B cell (primary cell): Measurements from ENCODE around the gene FMO2. TPM values are rescaled to one million over a fixed set of nuclear protein-coding genes. Genes with fewer than 3 reads are reported as not detected.

Source experiments
- ATAC-seq: fragments of 200-7000 bp; cut with Tn5 transposase; one replicate; pipeline ENCODE4 v1.10.0; 2021; ENCODE audit warnings: low read depth, mild to moderate bottlenecking, moderate number of reproducible peaks, moderate library complexity
- CTCF ChIA-PET: fragments of 350-600 bp; sonication (Branson Sonifier 250); formaldehyde crosslinking; loops from one replicate; lab custom pipeline; 2021; ENCODE audit warnings: antibody characterized with exemption, inconsistent platforms; lab: Charles Lee
- POLR2A ChIA-PET: fragments of 350-600 bp; sonication (Branson Sonifier 250); formaldehyde crosslinking; loops from one replicate; lab custom pipeline; 2021; ENCODE audit warnings: antibody characterized with exemption; lab: Charles Lee
- DNase-seq: peaks from one replicate; pipeline ENCODE4 v3.0.0; 2013
- H2AFZ ChIP-seq: 2 replicates; pipeline ENCODE4 v1.6.1; 2012; ENCODE audit warnings: mild to moderate bottlenecking, low read depth, low read length; ENCODE audit not compliant: insufficient read depth, poor library complexity, severe bottlenecking
- H3K27ac ChIP-seq, 2 donors: 1 replicate in 1 of 2; 2 replicates in 1 of 2; pipeline ENCODE4 v1.5.1; 2012 to 2013; ENCODE audit warnings: low read length in 2 of 2, mild to moderate bottlenecking in 2 of 2, moderate library complexity in 1 of 2
- H3K27me3 ChIP-seq, 4 experiments: fragments of 200-600 bp in 1 of 4; sonication (generic) in 1 of 4; replicated peaks in 1 of 4; 1 replicate in 2 of 4; 2 replicates in 2 of 4; pipeline versions ENCODE4 v1.6.1 to v1.7.0; 2013 to 2016; ENCODE audit warnings: low read length in 3 of 4, mild to moderate bottlenecking in 2 of 4, mixed read lengths in 1 of 4, moderate library complexity in 1 of 4; ENCODE audit not compliant: insufficient read depth in 4 of 4, control insufficient read depth in 3 of 4; ENCODE audit errors: control extremely low read depth in 1 of 4
- H3K36me3 ChIP-seq, 2 experiments: replicated peaks in 1 of 2; 1 replicate in 1 of 2; 2 replicates in 1 of 2; pipeline versions ENCODE4 v1.6.1 to v1.7.1; 2013; ENCODE audit warnings: low read length in 1 of 2; ENCODE audit not compliant: insufficient read depth in 2 of 2, control insufficient read depth in 1 of 2; ENCODE audit errors: control extremely low read depth in 1 of 2, extremely low read depth in 1 of 2
- H3K4me1 ChIP-seq, 2 donors: fragments of 200-600 bp in 1 of 2; sonication (generic) in 1 of 2; 1 replicate in 1 of 2; 2 replicates in 1 of 2; pipeline versions ENCODE4 v1.5.1 to v1.6.1; 2013 to 2017; ENCODE audit warnings: low read length in 2 of 2; ENCODE audit not compliant: control insufficient read depth in 2 of 2, insufficient read depth in 2 of 2
- H3K4me2 ChIP-seq: replicated peaks from 2 replicates; pipeline ENCODE3; 2012; ENCODE audit warnings: mild to moderate bottlenecking, low read depth, low read length; ENCODE audit not compliant: poor library complexity, severe bottlenecking
- H3K4me3 ChIP-seq, 5 experiments: fragments of 200-600 bp in 1 of 5; sonication (generic) in 1 of 5; 1 replicate in 3 of 5; 2 replicates in 2 of 5; pipeline versions ENCODE4 v1.5.1 to v1.7.0; 2011 to 2016; ENCODE audit warnings: low read length in 4 of 5, mild to moderate bottlenecking in 4 of 5, low read depth in 2 of 5, control low read depth in 1 of 5, moderate library complexity in 1 of 5; ENCODE audit not compliant: insufficient read depth in 1 of 5; ENCODE audit errors: control extremely low read depth in 1 of 5, extremely low read depth in 1 of 5
- H3K79me2 ChIP-seq: fragments of 200-600 bp; sonication (generic); one replicate; pipeline ENCODE4 v1.6.0; 2016; ENCODE audit warnings: low read length; ENCODE audit not compliant: control insufficient read depth, insufficient read depth
- H3K9ac ChIP-seq: fragments of 200-600 bp; sonication (generic); 2 replicates; pipeline ENCODE4 v1.6.1; 2017; ENCODE audit warnings: mild to moderate bottlenecking, low read length, moderate library complexity
- H3K9me3 ChIP-seq, 3 donors: one replicate each; pipeline versions ENCODE4 v1.6.1 to v1.7.1; 2013; ENCODE audit warnings: low read length in 2 of 3; ENCODE audit not compliant: control insufficient read depth in 2 of 3, insufficient read depth in 1 of 3; ENCODE audit errors: control extremely low read depth in 1 of 3
- H4K20me1 ChIP-seq: 2 replicates; pipeline ENCODE4 v1.6.0; 2012; ENCODE audit warnings: mild to moderate bottlenecking, low read length; ENCODE audit not compliant: insufficient read depth, control insufficient read depth, poor library complexity, severe bottlenecking
- H3K27ac Mint-ChIP-seq: one replicate; pipeline ENCODE4 v1.8.0; 2021; ENCODE audit warnings: mixed read lengths
- H3K27me3 Mint-ChIP-seq: one replicate; pipeline ENCODE4 v1.8.0; 2021; ENCODE audit warnings: mixed read lengths
- H3K4me1 Mint-ChIP-seq: one replicate; pipeline ENCODE4 v1.8.0; 2021; ENCODE audit warnings: mixed read lengths
- H3K4me3 Mint-ChIP-seq: one replicate; pipeline ENCODE4 v1.8.0; 2021; ENCODE audit warnings: mixed read lengths
- H3K9me3 Mint-ChIP-seq: one replicate; pipeline ENCODE4 v1.8.0; 2022; ENCODE audit warnings: mixed read lengths; ENCODE audit not compliant: insufficient read depth
- CTCF ChIP-seq: fragments of 200-600 bp; IDR thresholded peaks from one replicate; pipeline ENCODE4 v1.8.0; 2022; ENCODE audit warnings: antibody characterized with exemption, mild to moderate bottlenecking
- EZH2 ChIP-seq: IDR thresholded peaks from 2 replicates; pipeline ENCODE4 v1.6.1; 2012; ENCODE audit warnings: borderline replicate concordance, low read depth, mild to moderate bottlenecking, moderate library complexity, low read length; ENCODE audit not compliant: insufficient read depth, poor library complexity, severe bottlenecking
- WGBS: methylation state at CpG from one replicate; pipeline ENCODE4 v1.1.5; 2013; ENCODE audit warnings: missing lambda C conversion rate; ENCODE audit not compliant: insufficient coverage; 5-methylcytosine and 5-hydroxymethylcytosine counted together
- intact Hi-C: fragments of 100-400 bp; cut with micrococcal nuclease; formaldehyde crosslinking; loops from one replicate; pipeline ENCODE4 v1.10.0; 2022
- polyA plus RNA-seq: library from polyadenylated mRNA; depleted of rRNA; stranded (reverse); fragments of >200 nt; gene quantifications from 2 replicates; pipeline ENCODE4 v1.2.3, GENCODE V29; 2012
- total RNA-seq, 2 donors: library from RNA; stranded (reverse); fragments of 120-200 nt in 1 of 2; gene quantifications; 1 replicate in 1 of 2; 2 replicates in 1 of 2; pipeline versions ENCODE4 v1.2.3 to v1.2.4, GENCODE V29; 2013 to 2022

The FMO2 gene
- total and polyA plus RNA-seq, 2 donors (not counting 1 experiment from before 2014, with no cell fraction given), result not detected

GRCh38 chr1:171207377-171207776 is 22.3 kb downstream of the FMO2 start:
- Histone ChIP-seq H3K27me3 (peaks cover 0 to 2% (median 1%) of the 10 kb centered on the region in 4 experiments), H3K4me1 (no peaks in the 10 kb centered on the region), H3K4me2 (no peak overlapping the region), H3K9ac (no peak overlapping the region), H3K4me3 (no peak overlapping the region), H3K27ac (no peak overlapping the region), H3K36me3 (no peaks in the 10 kb centered on the region), H4K20me1 (no peaks in the 10 kb centered on the region), H3K9me3 (no peaks in the 10 kb centered on the region), H3K79me2 (no peaks in the 10 kb centered on the region), H2AFZ (no peak overlapping the region)
- no peak for TF ChIP-seq EZH2
- no peak for TF ChIP-seq CTCF
- CTCF ChIA-PET, result no interaction called here
- WGBS, result 100% methylated on average over 1 of the region's 2 CpGs
- intact Hi-C loops, result no loop called here
- ATAC-seq (no peak), DNase-seq (no peak)
- H3K27me3 Mint-ChIP-seq, result peaks cover 17% of the 10 kb centered on the region
- H3K9me3 Mint-ChIP-seq, result no peaks in the 10 kb centered on the region
- H3K27ac Mint-ChIP-seq, result no peak overlapping the region
- POLR2A ChIA-PET, result no interaction called here
- H3K4me1 Mint-ChIP-seq, result no peaks in the 10 kb centered on the region
- H3K4me3 Mint-ChIP-seq, result no peak overlapping the region

- Histone ChIP-seq H3K27ac (no peak overlapping the region), H3K36me3 (no peaks in the 10 kb centered on the region), H3K9me3 (no peaks in the 10 kb centered on the region), H4K20me1 (no peaks in the 10 kb centered on the region), H3K4me1 (peaks cover 0 to 6% of the 10 kb centered on the region in 2 donors), H2AFZ (no peak overlapping the region), H3K4me2 (no peak overlapping the region), H3K79me2 (no peaks in the 10 kb centered on the region), H3K4me3 (no peak overlapping the region), H3K27me3 (peaks cover 0 to 2% (median 0%) of the 10 kb centered on the region in 4 experiments), H3K9ac (no peak overlapping the region)
- TF ChIP-seq EZH2 (no peak), CTCF (no peak)
- Mint-ChIP-seq H3K4me1 (peaks cover 6% of the 10 kb centered on the region), H3K9me3 (no peaks in the 10 kb centered on the region), H3K4me3 (no peak overlapping the region), H3K27me3 (peaks cover 12% of the 10 kb centered on the region), H3K27ac (no peak overlapping the region)
- DNase-seq, result no peak
- WGBS, result no CpG with 5 or more reads among the region's 1 CpG
- ChIA-PET POLR2A (no interaction called here), CTCF (no interaction called here)
- no peak for ATAC-seq
- intact Hi-C loops, result no loop called here
Measured at GRCh38 chr1:171210355-171210754, 25.3 kb downstream of the FMO2 start.
